Measurements from ENCODE around the gene NRCAM.

- no peak for TF ChIP-seq CTCF (IDR thresholded peaks at IDR 0.05)
- no peak for TF ChIP-seq E2F4 (CRISPR knock-in tag; IDR thresholded peaks at IDR 0.05; ENCODE audit: borderline replicate concordance, low read depth)
- TF ChIP-seq MAX (CRISPR knock-in tag; IDR thresholded peaks at IDR 0.05), result no peak
- TF ChIP-seq JUN (CRISPR knock-in tag; IDR thresholded peaks at IDR 0.05), result no peak
- no peak for TF ChIP-seq ETV6 (CRISPR knock-in tag; IDR thresholded peaks at IDR 0.05)
- TF ChIP-seq PREB (CRISPR knock-in tag; IDR thresholded peaks at IDR 0.05; ENCODE audit: borderline replicate concordance), result no peak
Measured at GRCh38 chr7:108299251-108299973, 156.8 kb downstream of the NRCAM start.
